Muscle layer of colon (tissue), 2 donors: ENCODE data around the gene PLCD3.

Source experiments
- H3K27ac ChIP-seq: one replicate; pipeline ENCODE4 v1.7.0; 2013; ENCODE audit warnings: low read depth, mild to moderate bottlenecking, low read length, moderate library complexity
- H3K27me3 ChIP-seq, 2 donors: one replicate each; pipeline ENCODE4 v1.7.0; 2013; ENCODE audit warnings: low read length in 2 of 2, mild to moderate bottlenecking in 2 of 2; ENCODE audit not compliant: insufficient read depth in 2 of 2, control insufficient read depth in 1 of 2
- H3K36me3 ChIP-seq: one replicate; pipeline ENCODE4 v1.7.0; 2013; ENCODE audit warnings: mild to moderate bottlenecking, low read length; ENCODE audit not compliant: insufficient read depth
- H3K4me1 ChIP-seq: one replicate; pipeline ENCODE4 v1.7.0; 2013; ENCODE audit warnings: mild to moderate bottlenecking, low read length; ENCODE audit not compliant: insufficient read depth
- H3K4me3 ChIP-seq, 2 donors: one replicate each; pipeline ENCODE4 v1.7.0; 2013; ENCODE audit warnings: low read length in 2 of 2, low read depth in 1 of 2, mild to moderate bottlenecking in 1 of 2, moderate library complexity in 1 of 2
- H3K9ac ChIP-seq: one replicate; pipeline ENCODE4 v1.7.0; 2013; ENCODE audit warnings: low read length
- H3K9me3 ChIP-seq: one replicate; pipeline ENCODE4 v1.7.0; 2013; ENCODE audit warnings: mild to moderate bottlenecking, low read length
- donor health status: abdominal sarcoma.
- donor health status: Adenocarcinoma of cecum.

PLCD3 gene

GRCh38 chr17:45070809-45071208 lies 61.5 kb downstream of the PLCD3 start:
- H3K27ac ChIP-seq: no peak overlapping the region
- peaks cover 5% of the 10 kb centered on the region for H3K4me1 ChIP-seq

DNA sequence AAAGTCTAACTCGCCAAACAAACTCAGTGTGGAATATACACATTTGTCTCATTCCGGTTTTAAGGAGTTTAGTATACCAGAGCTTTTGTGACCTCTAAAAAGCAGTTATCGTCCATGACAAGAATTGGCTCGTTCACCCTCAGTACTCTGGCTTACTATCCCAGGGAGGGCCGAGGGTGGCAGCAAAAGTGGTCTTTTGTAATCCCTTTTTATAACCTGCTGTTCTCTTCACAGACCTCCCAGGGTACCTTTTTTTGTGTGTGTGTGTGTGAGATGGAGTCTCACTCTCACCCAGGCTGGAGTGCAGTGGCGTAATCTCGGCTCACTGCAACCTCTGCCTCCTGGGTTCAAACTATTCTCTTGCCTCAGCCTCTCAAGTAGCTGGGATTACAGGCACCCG lies 62.3 kb downstream of the PLCD3 start:
- Histone ChIP-seq H3K4me1 (peaks cover 5% of the 10 kb centered on the region), H3K4me3 (no peak overlapping the region), H3K27ac (no peak overlapping the region), H3K9ac (no peak overlapping the region), H3K27me3 (no peaks in the 10 kb centered on the region), H3K9me3 (no peaks in the 10 kb centered on the region), H3K36me3 (peaks cover 13% of the 10 kb centered on the region)

More at GRCh38 chr17:45070809-45071208, 61.5 kb downstream of the PLCD3 start:
- Histone ChIP-seq H3K4me3 (no peak overlapping the region), H3K27me3 (no peaks in the 10 kb centered on the region), H3K36me3 (peaks cover 13% of the 10 kb centered on the region), H3K9me3 (no peaks in the 10 kb centered on the region), H3K9ac (no peak overlapping the region)

DNA sequence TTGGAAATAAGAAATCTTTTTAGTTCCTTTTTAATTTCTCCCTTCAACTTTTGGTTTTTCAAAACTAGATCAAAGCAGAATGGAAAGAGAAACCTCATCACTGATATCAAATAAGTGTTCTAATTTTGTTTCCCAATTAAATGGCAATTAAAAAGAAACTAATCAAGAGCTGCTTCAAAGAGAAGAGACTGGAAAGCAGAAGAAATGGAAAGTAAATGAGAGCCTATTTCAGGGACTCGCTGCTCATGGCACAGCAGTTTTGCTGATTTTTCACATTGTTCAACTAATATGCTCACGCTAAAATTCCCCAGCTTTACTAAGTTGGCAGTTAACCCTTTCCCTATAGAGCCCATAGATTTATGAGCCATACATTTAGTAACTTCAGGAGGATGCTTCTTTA lies 64.7 kb downstream of the PLCD3 start:
- Histone ChIP-seq H3K9ac (no peak overlapping the region), H3K27ac (no peak overlapping the region)

DNA sequence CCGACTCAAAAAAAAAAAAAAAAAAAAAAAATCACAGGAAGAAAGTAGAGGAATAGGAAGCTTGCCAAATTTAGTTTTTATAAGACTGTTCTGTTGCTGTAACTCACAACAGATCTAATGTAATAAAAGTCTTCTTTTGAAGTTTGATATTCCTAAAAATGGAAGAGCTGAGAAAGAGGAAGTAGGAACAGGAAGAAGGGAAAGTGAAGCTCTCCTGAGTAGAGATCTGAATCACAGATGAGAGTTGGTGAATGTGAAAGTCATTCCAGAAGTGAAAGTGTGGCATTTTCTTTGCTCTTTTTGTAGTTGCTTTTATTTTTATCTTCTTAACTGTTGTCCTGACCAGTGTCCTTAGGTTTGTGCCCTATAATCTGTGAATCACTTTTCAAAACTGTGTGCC lies 69.1 kb downstream of the PLCD3 start:
- Histone ChIP-seq H3K4me1 (peaks cover 30% of the 10 kb centered on the region), H3K4me3 (no peak overlapping the region), H3K27me3 (no peaks in the 10 kb centered on the region), H3K27ac (no peak overlapping the region), H3K9ac (no peak overlapping the region), H3K36me3 (no peaks in the 10 kb centered on the region), H3K9me3 (no peaks in the 10 kb centered on the region)

More for the DNA sequence above, 64.7 kb downstream of the PLCD3 start:
- peaks cover 13% of the 10 kb centered on the region for H3K36me3 ChIP-seq
- H3K4me3 ChIP-seq: no peak overlapping the region
- no peaks in the 10 kb centered on the region for H3K9me3 ChIP-seq
- H3K4me1 ChIP-seq: peaks cover 7% of the 10 kb centered on the region
- no peaks in the 10 kb centered on the region for H3K27me3 ChIP-seq

DNA sequence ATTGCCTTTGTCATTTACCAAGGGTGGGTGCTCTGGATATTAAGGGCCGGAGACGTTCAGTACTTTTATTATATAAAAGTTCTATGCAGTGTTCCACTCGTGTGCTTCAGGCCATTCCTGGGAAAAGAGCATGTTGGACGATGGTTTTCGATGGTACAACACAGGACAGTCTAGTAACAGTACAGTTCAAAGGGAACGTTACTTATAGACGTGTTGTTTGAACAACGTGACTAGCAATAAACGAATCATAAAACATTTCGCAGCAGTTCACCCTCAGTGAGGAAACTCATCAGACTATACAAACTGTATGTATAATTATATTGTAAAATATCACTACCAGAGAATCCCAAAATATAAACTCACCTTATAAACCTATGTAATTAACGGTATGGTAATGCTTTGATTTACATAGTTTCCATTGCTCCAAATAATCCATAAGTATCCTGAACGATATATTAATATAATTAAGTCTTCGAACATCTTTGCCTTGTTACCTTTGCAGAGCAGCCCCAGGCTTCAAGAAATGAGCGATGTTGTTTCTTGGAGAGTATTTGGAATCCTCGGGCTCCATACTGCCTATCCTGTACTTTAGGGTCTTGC lies 70.6 kb downstream of the PLCD3 start:
- Histone ChIP-seq H3K27me3 (no peaks in the 10 kb centered on the region), H3K9me3 (no peaks in the 10 kb centered on the region), H3K36me3 (no peaks in the 10 kb centered on the region), H3K4me3 (peak overlapping the region; percentile 70 to 99), H3K9ac (peak overlapping the region; percentile 58), H3K27ac (peak overlapping the region; percentile 88), H3K4me1 (peaks cover 30% of the 10 kb centered on the region)

GRCh38 chr17:45060797-45061605 lies 71.3 kb downstream of the PLCD3 start, which contains the start of gene NMT1:
Gene NMT1, plus strand, starts transcription at chr17:45061317. Its CDS starts 13 bp downstream, at chr17:45061330.
- H3K9me3 ChIP-seq: no peaks in the 10 kb centered on the region
- no peaks in the 10 kb centered on the region for H3K27me3 ChIP-seq
- no peaks in the 10 kb centered on the region for H3K36me3 ChIP-seq
- H3K4me3 ChIP-seq: peak within 1 kb of the TSS; percentile 70 to 99
- peak within 1 kb of the TSS; percentile 93 for H3K27ac ChIP-seq
- peak within 1 kb of the TSS; percentile 96 for H3K9ac ChIP-seq
- H3K4me1 ChIP-seq: peaks cover 30% of the 10 kb centered on the region

DNA sequence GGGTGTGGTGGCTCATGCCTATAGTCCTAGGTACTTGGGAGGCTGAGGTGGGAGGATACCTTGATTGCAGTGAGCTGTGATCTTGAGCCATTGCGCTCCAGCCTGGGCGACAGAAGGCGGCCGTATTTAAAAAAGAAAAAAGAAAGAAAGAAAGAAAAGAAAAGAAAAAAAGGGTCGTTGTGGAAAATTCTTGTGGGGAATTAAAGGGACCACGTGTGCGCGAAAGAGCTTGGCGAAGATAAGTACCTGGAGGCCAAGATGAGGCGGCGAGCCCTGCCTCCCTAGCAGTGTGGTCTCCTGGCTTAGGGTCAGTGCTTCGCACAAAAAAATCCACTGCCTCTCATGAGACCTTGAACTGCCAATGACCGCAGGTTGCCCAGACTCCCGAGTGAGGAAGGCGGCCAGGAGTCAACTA lies 71.9 kb downstream of the PLCD3 start:
- Histone ChIP-seq H3K27me3 (no peaks in the 10 kb centered on the region), H3K36me3 (no peaks in the 10 kb centered on the region), H3K4me1 (peaks cover 30% of the 10 kb centered on the region), H3K4me3 (peak overlapping the region; percentile 70 to 99), H3K9ac (peak overlapping the region; percentile 96), H3K27ac (peak overlapping the region; percentile 93), H3K9me3 (no peaks in the 10 kb centered on the region)
